ENCODE measurements around the gene SCYL2.

DNA sequence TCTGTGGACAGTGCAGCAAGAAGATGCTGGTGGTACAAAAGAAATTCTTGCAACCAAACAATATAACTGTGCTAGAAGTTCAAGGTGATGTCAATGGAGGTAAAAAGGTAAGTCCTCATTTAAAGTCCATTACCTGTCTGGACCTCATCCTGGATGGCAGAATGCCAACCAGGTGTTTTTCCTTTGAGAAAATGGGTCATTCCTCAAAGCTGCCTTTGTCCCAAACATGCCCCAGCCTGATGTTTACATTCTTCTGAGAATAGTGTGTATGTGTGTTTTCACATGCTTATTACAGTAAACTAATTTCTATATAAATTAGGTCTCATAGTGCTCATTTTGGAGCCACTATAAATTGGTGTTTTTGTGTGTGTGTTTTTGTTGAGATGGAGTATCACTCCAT lies 41.5 kb upstream of the SCYL2 start:
- TF ChIP-seq, protein P1, sequence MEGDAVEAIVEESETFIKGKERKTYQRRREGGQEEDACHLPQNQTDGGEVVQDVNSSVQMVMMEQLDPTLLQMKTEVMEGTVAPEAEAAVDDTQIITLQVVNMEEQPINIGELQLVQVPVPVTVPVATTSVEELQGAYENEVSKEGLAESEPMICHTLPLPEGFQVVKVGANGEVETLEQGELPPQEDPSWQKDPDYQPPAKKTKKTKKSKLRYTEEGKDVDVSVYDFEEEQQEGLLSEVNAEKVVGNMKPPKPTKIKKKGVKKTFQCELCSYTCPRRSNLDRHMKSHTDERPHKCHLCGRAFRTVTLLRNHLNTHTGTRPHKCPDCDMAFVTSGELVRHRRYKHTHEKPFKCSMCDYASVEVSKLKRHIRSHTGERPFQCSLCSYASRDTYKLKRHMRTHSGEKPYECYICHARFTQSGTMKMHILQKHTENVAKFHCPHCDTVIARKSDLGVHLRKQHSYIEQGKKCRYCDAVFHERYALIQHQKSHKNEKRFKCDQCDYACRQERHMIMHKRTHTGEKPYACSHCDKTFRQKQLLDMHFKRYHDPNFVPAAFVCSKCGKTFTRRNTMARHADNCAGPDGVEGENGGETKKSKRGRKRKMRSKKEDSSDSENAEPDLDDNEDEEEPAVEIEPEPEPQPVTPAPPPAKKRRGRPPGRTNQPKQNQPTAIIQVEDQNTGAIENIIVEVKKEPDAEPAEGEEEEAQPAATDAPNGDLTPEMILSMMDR (IDR thresholded peaks at IDR 0.05 in 4 of 5, conservative IDR thresholded peaks at IDR 0.05 in 1 of 5): no peak
- TF ChIP-seq POLR2A (IDR thresholded peaks at IDR 0.05): no peak

All from gastrocnemius medialis (tissue), 4 donors.